CD4-positive, alpha-beta T cell treated with Interleukin-17A for 4 hours (primary cell): ENCODE results near the gene GPC6.
"Not testable (repeated sequence)": the region's sequence is repeated elsewhere in the genome, so short reads cannot be mapped to it uniquely, and the experiment has no call there.

Experiments
- DNase-seq: peaks from one replicate; pipeline ENCODE4 v3.0.0-alpha.2; 2020; ENCODE audit warnings: mixed read lengths

The GPC6 gene

GRCh38 chr13:94188201-94188854, 961.7 kb downstream of the GPC6 start:
- no peak for DNase-seq

DNA sequence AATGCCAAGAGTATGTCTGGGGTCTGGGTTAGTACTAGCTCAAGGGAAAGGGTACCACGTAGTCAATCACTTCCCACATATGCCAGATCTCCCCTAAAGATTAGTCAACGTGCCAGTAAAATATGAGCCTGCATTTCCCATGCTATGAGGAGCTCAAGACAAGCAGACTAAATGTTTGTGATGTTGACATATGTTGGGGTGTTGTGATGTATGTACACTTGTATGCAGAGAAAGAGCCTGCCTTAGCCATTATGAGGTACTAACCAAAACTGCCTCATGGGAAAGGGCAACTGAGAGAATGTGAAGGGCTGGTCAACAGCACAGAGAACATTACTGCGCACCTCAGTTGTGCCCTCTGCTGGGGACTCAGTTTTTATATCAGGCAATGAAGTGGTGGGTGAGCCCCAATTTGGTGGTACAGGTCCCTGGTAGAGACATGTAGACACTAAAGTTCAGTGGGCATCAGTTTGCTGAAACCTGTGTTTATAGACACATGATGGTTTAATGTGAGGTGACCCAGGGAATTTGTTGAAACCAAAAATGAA, 965.9 kb downstream of the GPC6 start:
- peak; percentile 6 for DNase-seq

DNA sequence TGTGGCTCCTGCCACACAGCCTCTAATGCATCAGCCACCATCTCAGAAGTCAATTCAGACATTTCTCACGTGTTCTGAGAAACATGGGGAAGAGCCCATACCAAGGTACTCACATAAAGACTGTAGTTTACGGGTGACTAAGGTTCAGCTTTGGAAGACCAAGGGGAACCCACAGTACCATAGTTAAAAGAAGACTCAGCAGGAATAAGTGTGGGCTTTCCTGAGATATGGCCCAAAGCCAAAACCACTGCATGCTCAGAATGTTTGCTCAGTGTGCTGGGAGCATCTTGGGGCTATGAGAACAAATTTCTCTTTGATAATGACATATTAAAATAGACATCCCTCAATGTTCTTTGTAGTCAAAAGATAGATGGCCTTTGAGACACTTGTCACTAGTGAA, 969.1 kb downstream of the GPC6 start:
- no peak for DNase-seq

GRCh38 chr13:94196413-94196812, 969.8 kb downstream of the GPC6 start:
- no peak for DNase-seq

DNA sequence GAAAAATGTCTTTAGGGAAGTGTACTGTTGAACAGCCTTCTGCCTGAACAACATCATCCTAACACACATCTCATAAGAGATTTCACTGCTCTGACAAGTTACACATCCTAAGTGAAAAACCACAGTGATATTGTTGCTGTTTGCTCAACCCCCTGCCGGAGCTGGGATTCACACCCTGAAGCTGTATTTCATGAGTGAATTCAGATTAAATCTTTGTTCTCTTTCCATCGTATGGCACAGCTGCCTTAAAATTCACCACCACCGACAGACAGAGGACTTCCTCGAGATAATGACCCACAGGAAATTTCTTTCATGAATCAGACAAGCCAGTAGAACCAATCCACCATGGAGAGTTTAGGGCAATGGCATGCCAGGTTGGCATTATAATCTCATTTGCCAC, 972.1 kb downstream of the GPC6 start:
- no peak for DNase-seq

GRCh38 chr13:94199135-94199534, 972.5 kb downstream of the GPC6 start:
- DNase-seq: no peak

- DNase-seq: no peak
These were observed 974.4 kb downstream of the GPC6 start for GRCh38 chr13:94201022-94201421.

- no peak for DNase-seq
These were observed 977.6 kb downstream of the GPC6 start for GRCh38 chr13:94204163-94204562.

- no peak for DNase-seq
These were observed 978.3 kb downstream of the GPC6 start for GRCh38 chr13:94204946-94205345.

- no peak for DNase-seq
These were observed 979.3 kb downstream of the GPC6 start for GRCh38 chr13:94205896-94206295.

DNA sequence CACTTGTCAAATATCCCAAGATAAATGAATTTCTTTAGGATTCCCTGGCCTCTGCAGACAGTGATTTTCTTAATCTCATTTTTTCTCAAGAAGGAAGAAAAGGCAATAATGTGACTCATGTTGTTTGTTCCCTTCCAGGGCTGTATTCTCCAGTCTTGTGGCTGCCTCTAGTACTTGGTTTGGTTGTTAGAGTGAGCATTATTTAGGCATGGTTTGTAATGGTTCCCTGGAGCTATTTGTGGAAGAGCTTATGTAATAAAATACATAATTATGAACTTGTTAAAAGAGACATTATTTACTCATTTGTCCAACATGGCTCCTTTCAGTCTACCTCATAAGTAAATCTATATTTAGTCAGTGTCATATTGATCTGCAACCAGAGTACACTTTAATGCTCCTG, 982.5 kb downstream of the GPC6 start:
- no peak for DNase-seq

GRCh38 chr13:94209913-94210312, 983.3 kb downstream of the GPC6 start:
- not testable (repeated sequence) for DNase-seq

DNA sequence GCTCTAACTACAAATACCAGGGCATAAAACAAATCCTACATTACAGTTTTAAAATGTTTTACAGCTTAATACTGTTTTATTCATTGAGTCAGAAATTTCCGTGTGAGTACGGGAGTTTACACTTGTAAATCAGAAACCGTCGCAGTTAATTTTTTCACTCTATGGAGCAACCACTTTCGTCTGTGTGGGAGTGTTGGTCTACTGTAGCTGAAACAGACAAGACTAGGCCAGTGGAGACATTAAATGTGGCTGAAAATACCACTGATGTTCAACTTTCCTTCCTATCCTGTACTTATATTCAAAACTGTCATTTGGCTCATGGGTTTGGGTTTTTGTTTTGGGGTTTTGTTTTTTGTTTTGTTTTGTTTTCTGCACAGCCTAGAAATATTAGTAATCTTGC, 984.2 kb downstream of the GPC6 start:
- DNase-seq: no peak

- no peak for DNase-seq
These were observed 985.6 kb downstream of the GPC6 start for GRCh38 chr13:94212196-94212595.

DNA sequence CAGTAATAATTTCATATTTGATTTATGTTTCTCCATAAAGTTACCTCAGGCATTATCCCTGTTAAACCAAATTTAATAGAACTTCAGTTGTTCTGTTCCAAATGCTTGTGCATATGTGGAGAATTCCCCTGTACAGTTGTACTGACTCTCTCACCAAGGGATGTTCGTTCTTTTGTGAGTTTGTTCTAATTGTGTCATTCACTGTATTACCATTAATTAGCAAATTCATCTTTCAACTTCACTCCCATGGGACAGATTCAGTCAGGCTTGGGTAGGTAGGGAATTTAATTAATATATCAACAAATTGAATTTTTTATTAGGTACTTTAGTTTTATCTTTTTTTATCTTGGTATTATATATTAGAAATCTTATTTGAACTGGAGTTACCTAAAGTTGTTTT, 987.5 kb downstream of the GPC6 start:
- DNase-seq: no peak

- DNase-seq: no peak
These were observed 988.4 kb downstream of the GPC6 start for GRCh38 chr13:94214975-94215374.

GRCh38 chr13:94216476-94216875, 989.9 kb downstream of the GPC6 start:
- DNase-seq: no peak

GRCh38 chr13:94217370-94217769, 990.8 kb downstream of the GPC6 start:
- DNase-seq: no peak

- no peak for DNase-seq
These were observed 991.9 kb downstream of the GPC6 start for GRCh38 chr13:94218537-94218936.

GRCh38 chr13:94218951-94219350, 992.3 kb downstream of the GPC6 start:
- no peak for DNase-seq

- DNase-seq: no peak
These were observed 998.1 kb downstream of the GPC6 start for GRCh38 chr13:94224670-94225069.

DNA sequence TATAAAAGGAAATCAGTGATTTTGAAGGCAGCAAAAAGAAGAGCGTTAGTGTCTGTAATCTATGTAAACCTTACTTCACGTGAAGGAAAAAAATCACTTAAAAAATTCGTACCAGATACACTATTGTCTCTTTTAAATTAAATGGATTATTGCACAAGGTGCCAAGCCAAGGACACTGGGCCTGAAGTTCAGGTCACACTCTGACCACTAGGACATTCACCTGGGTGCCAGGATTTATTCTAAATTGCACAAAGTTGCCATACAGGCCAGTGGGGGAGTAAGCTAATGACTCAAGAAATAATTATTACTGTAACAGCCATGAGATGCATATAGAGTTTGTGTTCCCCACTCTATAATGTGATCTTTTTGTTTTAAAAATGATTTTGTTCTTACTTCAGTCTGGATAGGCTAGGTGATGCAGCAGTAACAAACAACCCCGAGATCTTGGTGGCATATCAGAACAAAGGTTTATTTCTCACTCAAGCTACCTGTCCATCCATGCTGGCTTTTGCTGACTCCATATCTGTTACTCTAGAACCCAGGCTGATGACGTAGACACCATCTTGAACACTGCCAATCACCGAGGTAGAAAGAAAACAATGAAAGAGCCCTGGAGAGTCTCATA, 1000.8 kb downstream of the GPC6 start:
- no peak for DNase-seq

DNA sequence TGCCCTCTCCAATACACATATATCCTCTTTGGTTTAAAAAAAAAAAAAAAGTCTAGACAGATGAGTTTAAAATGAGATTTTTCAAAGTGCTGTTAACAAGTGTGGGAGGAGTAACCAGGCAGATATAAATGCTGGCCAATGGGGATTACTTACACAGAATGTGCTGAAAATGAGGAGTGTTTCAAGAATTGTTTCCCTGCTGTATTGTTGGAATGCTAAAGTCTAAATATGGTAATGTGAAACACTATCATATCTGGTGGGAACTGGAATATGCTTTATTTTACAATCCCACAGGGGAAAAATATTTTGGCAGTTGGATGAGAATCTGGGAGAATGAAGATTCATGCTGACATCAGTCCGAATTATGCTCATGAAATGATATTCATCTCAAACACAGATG, 1002.2 kb downstream of the GPC6 start:
- DNase-seq: no peak

DNA sequence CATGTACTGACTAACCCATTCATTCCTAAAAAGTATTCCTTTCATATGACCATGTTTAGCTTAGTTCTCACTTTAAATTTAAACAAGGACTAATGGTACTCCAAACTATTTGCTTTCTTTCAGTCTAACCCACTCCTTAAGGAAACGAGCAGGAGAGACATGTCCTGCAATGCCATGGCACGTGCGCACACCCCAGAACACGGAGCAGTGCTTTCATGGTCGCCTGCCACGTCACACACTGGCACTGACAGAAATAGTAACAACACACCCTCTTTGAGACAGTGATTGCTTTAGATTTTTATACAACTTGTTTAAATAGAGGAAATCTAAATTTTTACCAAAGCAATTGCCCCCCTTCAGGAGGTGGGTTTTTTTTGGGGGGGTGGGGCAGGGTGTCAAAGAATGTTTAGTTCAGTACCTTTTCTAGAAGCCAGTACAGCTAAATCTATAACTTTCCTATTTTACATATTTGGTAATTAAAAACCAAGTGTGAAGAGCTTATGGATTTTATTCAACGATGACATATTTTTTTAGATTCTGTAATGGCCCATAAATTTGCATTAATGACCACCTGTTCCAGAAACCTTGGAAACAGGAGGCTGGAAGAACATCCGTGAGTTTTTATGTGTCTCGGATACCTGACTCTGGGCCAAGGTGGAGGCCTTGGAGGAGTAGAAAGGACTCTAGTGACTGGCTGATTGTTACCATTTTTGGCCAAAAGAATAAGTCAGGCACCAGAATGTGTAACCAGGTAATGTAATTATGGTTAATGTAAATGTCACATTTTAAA, 1005.7 kb downstream of the GPC6 start:
- no peak for DNase-seq
